ENCODE data around the gene GPRC5A.

DNA sequence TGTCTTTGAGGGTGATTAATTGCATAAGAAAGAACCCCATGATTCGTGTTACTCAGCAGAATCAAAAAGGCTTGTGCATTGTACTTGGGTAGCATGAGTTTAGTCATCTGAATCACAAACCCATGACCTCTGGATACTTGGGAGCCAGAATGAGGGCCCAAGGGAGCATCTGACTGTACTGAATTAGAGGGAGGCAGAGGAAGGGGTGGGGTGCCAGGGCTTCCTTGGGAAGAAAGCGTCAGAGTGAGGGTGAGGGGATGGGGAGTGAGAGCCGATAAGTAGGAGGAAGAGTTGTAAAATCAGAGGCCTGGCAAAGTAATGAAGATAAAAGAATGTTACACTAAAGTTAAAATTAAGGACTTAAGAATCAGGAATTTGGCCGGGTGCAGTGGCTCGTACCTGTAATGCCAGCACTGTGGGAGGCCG lies 30.8 kb downstream of the GPRC5A start:
- TF ChIP-seq, protein P1, sequence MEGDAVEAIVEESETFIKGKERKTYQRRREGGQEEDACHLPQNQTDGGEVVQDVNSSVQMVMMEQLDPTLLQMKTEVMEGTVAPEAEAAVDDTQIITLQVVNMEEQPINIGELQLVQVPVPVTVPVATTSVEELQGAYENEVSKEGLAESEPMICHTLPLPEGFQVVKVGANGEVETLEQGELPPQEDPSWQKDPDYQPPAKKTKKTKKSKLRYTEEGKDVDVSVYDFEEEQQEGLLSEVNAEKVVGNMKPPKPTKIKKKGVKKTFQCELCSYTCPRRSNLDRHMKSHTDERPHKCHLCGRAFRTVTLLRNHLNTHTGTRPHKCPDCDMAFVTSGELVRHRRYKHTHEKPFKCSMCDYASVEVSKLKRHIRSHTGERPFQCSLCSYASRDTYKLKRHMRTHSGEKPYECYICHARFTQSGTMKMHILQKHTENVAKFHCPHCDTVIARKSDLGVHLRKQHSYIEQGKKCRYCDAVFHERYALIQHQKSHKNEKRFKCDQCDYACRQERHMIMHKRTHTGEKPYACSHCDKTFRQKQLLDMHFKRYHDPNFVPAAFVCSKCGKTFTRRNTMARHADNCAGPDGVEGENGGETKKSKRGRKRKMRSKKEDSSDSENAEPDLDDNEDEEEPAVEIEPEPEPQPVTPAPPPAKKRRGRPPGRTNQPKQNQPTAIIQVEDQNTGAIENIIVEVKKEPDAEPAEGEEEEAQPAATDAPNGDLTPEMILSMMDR (conservative IDR thresholded peaks at IDR 0.05): no peak
- no peak for TF ChIP-seq EZH2 (IDR thresholded peaks at IDR 0.05; ENCODE audit: low read depth)
